Prostate gland (tissue), 2 donors: ENCODE measurements around the gene CHRD. TPM values are rescaled to one million over a fixed set of nuclear protein-coding genes. Genes with fewer than 3 reads are reported as not detected.
"Not testable (repeated sequence)": the region's sequence is repeated elsewhere in the genome, so short reads cannot be mapped to it uniquely, and the experiment has no call there.

Source experiments
- DNase-seq: peaks from one replicate; pipeline ENCODE4 v3.0.0-alpha.2; 2019; ENCODE audit warnings: low spot score
- H3K27ac ChIP-seq, 2 donors: fragments of 200-600 bp; sonication (generic); 2 replicates each; pipeline ENCODE4 v1.5.1; 2017 to 2019
- H3K27me3 ChIP-seq: fragments of 200-600 bp; sonication (generic); replicated peaks from 2 replicates; pipeline ENCODE4 v1.5.1; 2019; ENCODE audit not compliant: insufficient read depth
- H3K36me3 ChIP-seq, 2 donors: fragments of 200-600 bp; sonication (generic); 1 replicate in 1 of 2; 2 replicates in 1 of 2; pipeline versions ENCODE4 v1.5.1 to v1.8.1; 2017 to 2019
- H3K4me1 ChIP-seq: fragments of 200-600 bp; sonication (generic); replicated peaks from 2 replicates; pipeline ENCODE4 v1.5.1; 2019
- H3K4me3 ChIP-seq, 2 donors: fragments of 200-600 bp; sonication (generic); 2 replicates each; pipeline ENCODE4 v1.5.1; 2017 to 2019
- H3K9me3 ChIP-seq: fragments of 200-600 bp; sonication (generic); 2 replicates; pipeline ENCODE4 v1.5.1; 2017
- POLR2A ChIP-seq: fragments of 450-650 bp; IDR thresholded peaks from one replicate; pipeline ENCODE4 v1.6.1; 2016; ENCODE audit warnings: antibody characterized with exemption, mild to moderate bottlenecking
- POLR2AphosphoS5 ChIP-seq: sonication (generic); formaldehyde crosslinking; IDR thresholded peaks from one replicate; pipeline ENCODE4 v1.6.1; 2017; ENCODE audit warnings: antibody characterized with exemption
- WGBS: methylation state at CpG from one replicate; pipeline ENCODE4 v1.1.5; 2018; 5-methylcytosine and 5-hydroxymethylcytosine counted together
- intact Hi-C: fragments of 100-400 bp; cut with DNase I; formaldehyde crosslinking; loops from one replicate; pipeline ENCODE4 v1.14.2; 2022
- total RNA-seq, 2 donors: library from RNA; depleted of rRNA; stranded (reverse); fragments of >200 nt; gene quantifications; one replicate each; pipeline ENCODE4 v1.1.0, GENCODE V29; 2016
- TF ChIP-seq, protein P1 (sequence below), 4 experiments: fragments of 200-600 bp in 2 of 4; fragments of 450-650 bp in 2 of 4; sonication (generic) in 2 of 4; IDR thresholded peaks; 1 replicate in 3 of 4; 2 replicates in 1 of 4; pipeline ENCODE4 v1.5.1; 2016 to 2019; ENCODE audit warnings: antibody characterized with exemption in 4 of 4, mild to moderate bottlenecking in 2 of 4, moderate library complexity in 2 of 4

Gene CHRD
- total RNA-seq, 2 donors from 2014 or later: 2.5 to 8.0 TPM

DNA sequence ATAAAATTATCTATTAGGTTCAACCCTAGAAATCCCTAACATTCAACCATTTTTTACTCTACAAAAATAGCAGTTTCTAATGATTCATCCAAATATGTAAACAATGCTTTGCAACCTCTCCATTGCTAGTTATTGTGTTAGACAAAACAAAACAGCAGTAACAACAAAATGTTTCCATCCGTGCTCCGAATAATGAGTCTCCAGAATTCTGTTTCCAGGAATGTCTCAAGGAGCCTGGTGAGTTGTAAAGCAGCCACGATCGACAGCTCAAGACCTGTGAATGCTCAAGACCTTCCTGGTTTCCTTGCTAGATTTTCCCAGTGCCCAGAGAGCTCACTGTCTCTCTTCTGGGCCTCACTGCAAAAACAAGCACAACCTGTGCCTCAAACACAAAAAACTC is 49.9 kb downstream of the CHRD start:
- Histone ChIP-seq H3K4me3 (no peak overlapping the region), H3K4me1 (no peaks in the 10 kb centered on the region), H3K27me3 (no peaks in the 10 kb centered on the region), H3K27ac (no peak overlapping the region), H3K36me3 (no peaks in the 10 kb centered on the region), H3K9me3 (no peaks in the 10 kb centered on the region)
- WGBS: 81% methylated on average over 4 of the region's 4 CpGs
- intact Hi-C loops: no loop called here
- TF ChIP-seq POLR2A (no peak), POLR2AphosphoS5 (no peak)
- TF ChIP-seq, protein P1, sequence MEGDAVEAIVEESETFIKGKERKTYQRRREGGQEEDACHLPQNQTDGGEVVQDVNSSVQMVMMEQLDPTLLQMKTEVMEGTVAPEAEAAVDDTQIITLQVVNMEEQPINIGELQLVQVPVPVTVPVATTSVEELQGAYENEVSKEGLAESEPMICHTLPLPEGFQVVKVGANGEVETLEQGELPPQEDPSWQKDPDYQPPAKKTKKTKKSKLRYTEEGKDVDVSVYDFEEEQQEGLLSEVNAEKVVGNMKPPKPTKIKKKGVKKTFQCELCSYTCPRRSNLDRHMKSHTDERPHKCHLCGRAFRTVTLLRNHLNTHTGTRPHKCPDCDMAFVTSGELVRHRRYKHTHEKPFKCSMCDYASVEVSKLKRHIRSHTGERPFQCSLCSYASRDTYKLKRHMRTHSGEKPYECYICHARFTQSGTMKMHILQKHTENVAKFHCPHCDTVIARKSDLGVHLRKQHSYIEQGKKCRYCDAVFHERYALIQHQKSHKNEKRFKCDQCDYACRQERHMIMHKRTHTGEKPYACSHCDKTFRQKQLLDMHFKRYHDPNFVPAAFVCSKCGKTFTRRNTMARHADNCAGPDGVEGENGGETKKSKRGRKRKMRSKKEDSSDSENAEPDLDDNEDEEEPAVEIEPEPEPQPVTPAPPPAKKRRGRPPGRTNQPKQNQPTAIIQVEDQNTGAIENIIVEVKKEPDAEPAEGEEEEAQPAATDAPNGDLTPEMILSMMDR (IDR thresholded peaks at IDR 0.05): no peak
- DNase-seq: no peak

DNA sequence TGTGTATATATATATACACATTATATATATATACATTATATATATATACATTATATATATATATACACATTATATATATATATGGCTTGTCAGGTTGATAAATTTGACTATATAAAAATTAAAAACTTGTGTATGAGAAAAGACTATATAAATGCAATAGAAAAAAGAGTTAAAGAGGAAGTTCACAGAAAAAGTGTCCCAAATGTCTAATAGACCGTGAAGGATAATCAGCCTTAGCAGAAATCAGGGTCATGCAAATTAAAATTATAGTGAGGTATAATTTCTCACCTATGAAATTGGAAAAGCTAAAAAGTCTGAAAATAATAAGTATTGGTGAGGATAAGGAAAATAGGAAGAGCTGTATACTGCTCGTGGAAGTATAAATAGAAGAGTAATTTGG is 51.1 kb downstream of the CHRD start:
- DNase-seq: no peak
- H3K27ac ChIP-seq: no peak overlapping the region
- H3K4me1 ChIP-seq: no peaks in the 10 kb centered on the region
- H3K4me3 ChIP-seq: no peak overlapping the region
- no peaks in the 10 kb centered on the region for H3K36me3 ChIP-seq
- TF ChIP-seq POLR2AphosphoS5: no peak
- no peak for TF ChIP-seq POLR2A
- TF ChIP-seq, protein P1 (IDR thresholded peaks at IDR 0.05): no peak
- no peaks in the 10 kb centered on the region for H3K27me3 ChIP-seq
- H3K9me3 ChIP-seq: no peaks in the 10 kb centered on the region
- WGBS: 90% methylated on average over 2 of the region's 2 CpGs
- intact Hi-C loops: no loop called here

DNA sequence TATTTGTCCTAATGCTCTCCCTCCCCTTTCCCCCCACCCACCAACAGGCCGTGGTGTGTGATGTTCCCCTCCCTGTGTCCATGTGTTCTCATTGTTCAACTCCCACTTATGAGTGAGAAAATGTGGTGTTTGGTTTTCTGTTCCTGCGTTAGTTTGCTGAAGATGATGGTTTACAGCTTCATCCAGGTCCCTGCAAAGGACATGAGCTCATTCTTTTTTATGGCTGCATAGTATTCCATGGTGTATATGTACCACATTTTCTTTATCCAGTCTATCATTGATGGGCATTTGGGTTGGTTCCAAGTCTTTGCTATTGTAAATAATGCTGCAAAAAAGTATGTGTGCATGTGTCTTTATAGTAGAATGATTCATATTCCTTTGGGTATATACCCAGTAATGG is 53.3 kb downstream of the CHRD start:
- H3K9me3 ChIP-seq, H3K4me3 ChIP-seq, intact Hi-C loops, H3K36me3 ChIP-seq, H3K27me3 ChIP-seq, DNase-seq, H3K4me1 ChIP-seq, H3K27ac ChIP-seq: not testable (repeated sequence)
- WGBS: 78% methylated on average over 2 of the region's 2 CpGs

DNA sequence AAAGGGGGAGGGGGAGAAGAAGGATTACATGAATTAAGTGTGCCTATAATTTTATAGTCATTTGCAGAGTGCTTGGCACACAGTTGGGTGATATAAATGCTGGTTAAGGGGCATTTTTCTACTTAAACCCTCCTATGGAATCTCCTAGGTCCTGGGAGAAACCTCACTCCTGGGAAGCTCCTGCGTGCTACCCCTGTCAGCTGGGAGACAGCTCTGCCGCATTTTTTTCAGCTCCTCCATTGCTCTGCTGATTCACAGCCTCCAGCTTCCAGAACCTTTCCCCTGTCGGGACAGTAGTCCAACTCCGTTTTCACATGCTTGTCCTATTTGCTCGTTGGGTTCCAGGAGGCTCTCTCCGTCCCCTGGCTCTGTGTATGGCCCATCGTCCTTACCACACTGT is 59.2 kb downstream of the CHRD start:
- DNase-seq: no peak
- Histone ChIP-seq H3K9me3 (no peaks in the 10 kb centered on the region), H3K27me3 (no peaks in the 10 kb centered on the region), H3K27ac (no peak overlapping the region), H3K36me3 (no peaks in the 10 kb centered on the region), H3K4me3 (no peak overlapping the region), H3K4me1 (no peaks in the 10 kb centered on the region)
- intact Hi-C loops: no loop called here
- 57% methylated on average over 7 of the region's 7 CpGs for WGBS
- TF ChIP-seq POLR2A (no peak), POLR2AphosphoS5 (no peak)
- TF ChIP-seq, protein P1 (IDR thresholded peaks at IDR 0.05): no peak

Other genes starting within 250 kb of the CHRD start
- gene EIF2B5, start 244.7 kb upstream of the CHRD start, total RNA-seq: 10 to 100 TPM; 54.9 to 61.5 TPM
- gene DVL3, start 224.7 kb upstream of the CHRD start, total RNA-seq: 10 to 100 TPM; 61.7 to 95.1 TPM
- gene AP2M1, start 205.2 kb upstream of the CHRD start, total RNA-seq: 100 to 1,000 TPM; 183 to 307 TPM
- gene ABCF3, start 193.9 kb upstream of the CHRD start, total RNA-seq: 100 to 1,000 TPM in 1 of 2 donors, 10 to 100 TPM in 1; 62.9 to 103 TPM
- 1 to 10 TPM in 1 of 2 donors, under 1 TPM in 1; 0.46 to 7.8 TPM for gene VWA5B2, start 150.5 kb upstream of the CHRD start, total RNA-seq
- 10 to 100 TPM; 78.4 to 79.4 TPM for gene ALG3, start 131.1 kb upstream of the CHRD start, total RNA-seq
- gene EEF1AKMT4, start 130.4 kb upstream of the CHRD start, total RNA-seq: 1 to 10 TPM; 6.1 TPM
- under 1 TPM in 1 of 2 donors, not detected in 1; 0.82 TPM for gene CAMK2N2, start 118.5 kb upstream of the CHRD start, total RNA-seq
- under 1 TPM in 1 of 2 donors, not detected in 1; 0.57 TPM for gene ECE2, start 104.0 kb upstream of the CHRD start, total RNA-seq
- 100 to 1,000 TPM; 230 to 272 TPM for gene PSMD2, start 80.8 kb upstream of the CHRD start, total RNA-seq
- 100 to 1,000 TPM; 331 to 370 TPM for gene EIF4G1, start 65.4 kb upstream of the CHRD start, total RNA-seq
- gene FAM131A, start 42.5 kb upstream of the CHRD start, total RNA-seq: 10 to 100 TPM; 22.0 to 71.0 TPM
- gene CLCN2, start 18.4 kb upstream of the CHRD start, total RNA-seq: 10 to 100 TPM in 1 of 2 donors, 1 to 10 TPM in 1; 4.9 to 47.5 TPM
- 10 to 100 TPM; 62.7 to 89.2 TPM for gene POLR2H, start 18.3 kb upstream of the CHRD start, total RNA-seq
- gene THPO, start 1.8 kb upstream of the CHRD start, total RNA-seq: not detected
- gene EPHB3, start 181.7 kb downstream of the CHRD start, total RNA-seq: 10 to 100 TPM; 11.9 to 25.2 TPM